KMS-11 (cell line): ENCODE measurements around the gene TFDP2.

ENCODE experiments used
- H2AFZ ChIP-seq: fragments of 200-600 bp; sonication (generic); 2 replicates; pipeline ENCODE4 v1.6.1; 2016; ENCODE audit warnings: antibody characterized with exemption, mixed run types, low read depth
- H3K27ac ChIP-seq: fragments of 200-600 bp; sonication (generic); 2 replicates; pipeline ENCODE4 v1.6.1; 2016; ENCODE audit warnings: mild to moderate bottlenecking, mixed run types
- H3K27me3 ChIP-seq: fragments of 200-600 bp; sonication (generic); 2 replicates; pipeline ENCODE4 v1.6.1; 2017; ENCODE audit warnings: mild to moderate bottlenecking, low read depth, mixed run types, moderate library complexity; ENCODE audit not compliant: insufficient read depth
- H3K36me3 ChIP-seq: fragments of 200-600 bp; sonication (generic); 2 replicates; pipeline ENCODE4 v1.6.1; 2017; ENCODE audit warnings: mild to moderate bottlenecking, mixed run types; ENCODE audit not compliant: insufficient read depth
- H3K4me1 ChIP-seq: fragments of 200-600 bp; sonication (generic); 2 replicates; pipeline ENCODE4 v1.6.1; 2016; ENCODE audit warnings: mild to moderate bottlenecking, low read depth, mixed run types; ENCODE audit not compliant: poor library complexity, severe bottlenecking
- H3K4me2 ChIP-seq: fragments of 200-600 bp; sonication (generic); 2 replicates; pipeline ENCODE4 v1.7.0; 2016; ENCODE audit warnings: mild to moderate bottlenecking, mixed run types
- H3K4me3 ChIP-seq: fragments of 200-600 bp; sonication (generic); IDR thresholded peaks from 2 replicates; pipeline ENCODE4 v1.6.1; 2017; ENCODE audit warnings: low read depth, low read length, mixed read lengths; ENCODE audit not compliant: insufficient read depth
- H3K79me2 ChIP-seq: fragments of 200-600 bp; sonication (generic); 2 replicates; pipeline ENCODE4 v1.6.1; 2016; ENCODE audit warnings: low read depth, mixed run types; ENCODE audit not compliant: insufficient read depth
- H3K9ac ChIP-seq: fragments of 200-600 bp; sonication (generic); 2 replicates; pipeline ENCODE4 v1.6.1; 2016; ENCODE audit warnings: mild to moderate bottlenecking, mixed run types
- H4K20me1 ChIP-seq: fragments of 200-600 bp; sonication (generic); 2 replicates; pipeline ENCODE4 v1.6.1; 2016; ENCODE audit warnings: mild to moderate bottlenecking, mixed run types; ENCODE audit not compliant: insufficient read depth
- TF ChIP-seq, protein P1 (sequence below): fragments of 200-600 bp; sonication (generic); conservative IDR thresholded peaks from 2 replicates; pipeline ENCODE4 v1.6.1; 2017; ENCODE audit warnings: low read depth, mild to moderate bottlenecking, antibody characterized with exemption, low read length, moderate library complexity, mixed read lengths

Gene TFDP2

DNA sequence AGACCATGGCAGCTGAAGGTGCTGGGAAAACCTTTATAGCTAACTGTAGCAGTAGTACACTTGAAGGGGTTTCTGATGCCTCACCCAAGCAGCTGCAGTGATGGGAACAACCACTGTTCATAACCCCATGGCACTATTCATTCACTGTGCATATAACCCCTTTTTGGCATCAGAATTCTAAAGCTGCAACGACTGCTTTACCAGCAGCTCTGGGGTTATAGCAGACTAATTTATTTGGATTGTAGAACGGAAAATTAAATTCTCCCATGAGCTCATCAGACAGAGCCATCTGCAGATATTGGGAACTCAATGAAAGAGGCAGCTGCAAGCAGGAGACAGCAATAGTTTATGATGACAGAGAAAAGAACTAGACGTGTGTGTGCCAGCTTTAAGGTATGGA is 28.6 kb downstream of the TFDP2 start:
- TF ChIP-seq, protein P1, sequence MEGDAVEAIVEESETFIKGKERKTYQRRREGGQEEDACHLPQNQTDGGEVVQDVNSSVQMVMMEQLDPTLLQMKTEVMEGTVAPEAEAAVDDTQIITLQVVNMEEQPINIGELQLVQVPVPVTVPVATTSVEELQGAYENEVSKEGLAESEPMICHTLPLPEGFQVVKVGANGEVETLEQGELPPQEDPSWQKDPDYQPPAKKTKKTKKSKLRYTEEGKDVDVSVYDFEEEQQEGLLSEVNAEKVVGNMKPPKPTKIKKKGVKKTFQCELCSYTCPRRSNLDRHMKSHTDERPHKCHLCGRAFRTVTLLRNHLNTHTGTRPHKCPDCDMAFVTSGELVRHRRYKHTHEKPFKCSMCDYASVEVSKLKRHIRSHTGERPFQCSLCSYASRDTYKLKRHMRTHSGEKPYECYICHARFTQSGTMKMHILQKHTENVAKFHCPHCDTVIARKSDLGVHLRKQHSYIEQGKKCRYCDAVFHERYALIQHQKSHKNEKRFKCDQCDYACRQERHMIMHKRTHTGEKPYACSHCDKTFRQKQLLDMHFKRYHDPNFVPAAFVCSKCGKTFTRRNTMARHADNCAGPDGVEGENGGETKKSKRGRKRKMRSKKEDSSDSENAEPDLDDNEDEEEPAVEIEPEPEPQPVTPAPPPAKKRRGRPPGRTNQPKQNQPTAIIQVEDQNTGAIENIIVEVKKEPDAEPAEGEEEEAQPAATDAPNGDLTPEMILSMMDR = no peak
- no peaks in the 10 kb centered on the region for H4K20me1 ChIP-seq

DNA sequence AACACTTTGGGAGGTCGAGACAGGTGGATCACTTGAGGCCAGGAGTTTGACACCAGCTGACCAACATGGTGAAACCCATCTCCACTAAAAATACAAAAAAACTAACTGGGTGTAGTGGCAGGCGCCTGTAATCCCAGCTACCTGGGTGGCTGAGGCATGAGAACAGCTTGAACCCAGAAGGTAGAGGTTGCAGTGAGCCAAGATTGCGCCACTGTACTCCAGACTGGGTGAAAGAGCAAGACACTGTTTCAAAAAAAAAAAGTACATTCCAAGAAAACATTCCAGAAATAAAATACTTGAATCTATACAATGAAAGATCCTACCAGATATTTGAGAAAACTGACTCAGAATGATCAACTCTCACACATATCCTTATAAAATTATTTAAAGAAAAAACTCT is 30.4 kb downstream of the TFDP2 start:
- no peaks in the 10 kb centered on the region for H4K20me1 ChIP-seq
- H3K36me3 ChIP-seq = no peaks in the 10 kb centered on the region
- H3K27me3 ChIP-seq = no peaks in the 10 kb centered on the region
- TF ChIP-seq, protein P1 = no peak
- H3K9ac ChIP-seq = no peak overlapping the region
- H3K4me2 ChIP-seq = no peak overlapping the region
- H3K27ac ChIP-seq = no peak overlapping the region
- no peak overlapping the region for H2AFZ ChIP-seq
- H3K4me1 ChIP-seq = peaks cover 33% of the 10 kb centered on the region
- no peak overlapping the region for H3K4me3 ChIP-seq
- no peaks in the 10 kb centered on the region; the same call in 1 of the 2 replicates for H3K79me2 ChIP-seq

More for the DNA sequence above, 28.6 kb downstream of the TFDP2 start:
- H3K36me3 ChIP-seq = no peaks in the 10 kb centered on the region
- no peaks in the 10 kb centered on the region; the same call in 1 of the 2 replicates for H3K79me2 ChIP-seq
- no peak overlapping the region for H3K9ac ChIP-seq
- no peaks in the 10 kb centered on the region for H3K27me3 ChIP-seq
- H3K4me3 ChIP-seq = no peak overlapping the region
- peaks cover 33% of the 10 kb centered on the region for H3K4me1 ChIP-seq
- no peak overlapping the region for H2AFZ ChIP-seq
- H3K27ac ChIP-seq = no peak overlapping the region
- no peak overlapping the region for H3K4me2 ChIP-seq

DNA sequence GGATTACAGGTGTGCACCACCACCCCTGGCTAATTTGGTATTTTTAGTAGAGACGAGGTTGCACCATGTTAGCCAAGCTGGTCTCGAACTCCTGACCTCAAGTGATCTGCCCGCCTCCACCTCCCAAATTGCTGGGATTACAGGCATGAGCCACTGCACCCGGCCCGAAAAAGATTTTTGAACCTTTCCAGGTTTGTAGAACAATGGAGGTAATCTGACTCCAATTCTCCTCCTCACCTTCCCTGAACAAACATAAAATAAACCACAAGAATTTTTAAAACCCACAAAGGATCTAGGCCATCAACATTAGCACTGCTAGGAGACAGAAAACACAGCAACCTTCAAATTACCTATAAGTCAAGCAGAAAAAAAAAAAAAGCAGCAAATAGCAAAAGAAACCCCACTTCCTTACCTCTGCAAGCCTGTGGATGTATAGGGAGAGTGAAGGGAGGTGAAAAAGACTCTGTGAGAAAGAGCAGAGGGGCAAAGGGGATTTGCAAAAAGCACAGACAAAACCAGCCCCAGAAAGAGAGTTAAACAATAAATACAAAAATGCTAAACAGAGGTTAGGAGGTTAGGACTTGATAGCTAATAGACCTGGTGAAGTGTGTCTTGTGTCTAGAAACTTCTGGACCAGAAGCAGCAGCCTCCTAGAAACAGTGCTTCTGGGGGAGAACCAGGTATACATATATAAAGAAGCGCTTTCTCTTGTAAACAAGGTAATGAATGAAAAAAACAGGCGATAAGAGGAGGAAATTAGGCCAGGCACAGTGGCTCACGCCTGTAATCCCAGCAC is 32.1 kb downstream of the TFDP2 start:
- H3K4me1 ChIP-seq = peaks cover 33% of the 10 kb centered on the region
- H2AFZ ChIP-seq = no peak overlapping the region
- H3K9ac ChIP-seq = peak overlapping the region; percentile 46
- no peaks in the 10 kb centered on the region for H3K36me3 ChIP-seq
- H3K4me2 ChIP-seq = peak overlapping the region; percentile 58
- H3K27ac ChIP-seq = peak overlapping the region; percentile 87
- no peaks in the 10 kb centered on the region; the same call in 1 of the 2 replicates for H3K79me2 ChIP-seq
- TF ChIP-seq, protein P1 = no peak
- no peaks in the 10 kb centered on the region for H3K27me3 ChIP-seq
- no peaks in the 10 kb centered on the region for H4K20me1 ChIP-seq
- no peak overlapping the region for H3K4me3 ChIP-seq

DNA sequence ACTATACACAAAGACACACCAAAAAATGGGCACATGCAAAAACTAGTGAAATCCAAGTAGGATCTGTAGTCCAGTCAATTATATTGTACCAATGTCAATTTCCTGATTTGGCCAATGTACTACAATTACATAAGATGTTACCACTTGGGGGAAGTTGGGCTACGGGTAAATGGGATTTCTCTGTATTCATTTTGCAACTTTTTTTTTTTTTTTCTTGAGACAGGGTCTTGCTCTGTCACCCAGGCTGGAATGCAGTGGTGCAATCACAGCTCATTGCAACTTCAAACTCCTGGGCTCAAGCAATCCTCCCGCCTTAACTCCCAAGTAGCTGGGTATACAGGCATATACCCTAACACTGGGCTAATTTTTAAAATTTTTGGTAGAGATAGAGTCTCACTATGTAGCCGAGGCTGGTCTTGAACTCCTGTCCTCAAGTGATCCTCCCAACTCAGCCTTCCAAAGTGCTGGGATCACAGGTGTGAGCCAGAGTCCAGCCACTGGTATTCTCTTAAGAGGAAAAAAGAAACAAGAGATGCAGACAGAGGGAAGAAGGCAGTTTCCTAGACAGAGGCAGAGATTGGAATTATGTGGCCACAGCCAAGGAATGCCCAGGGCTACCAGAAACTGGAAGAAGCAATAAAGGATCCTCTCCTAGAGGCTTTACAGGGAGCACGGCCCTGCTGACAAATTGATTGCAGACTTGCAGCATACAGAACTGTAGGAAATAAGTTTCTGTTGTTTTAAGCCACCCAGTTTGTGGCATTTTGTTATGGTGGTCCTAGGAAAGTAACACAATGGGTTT is 33.3 kb downstream of the TFDP2 start:
- H3K27ac ChIP-seq = peak overlapping the region; percentile 87; the same call in 1 of the 2 replicates
- H3K27me3 ChIP-seq = no peaks in the 10 kb centered on the region
- H3K36me3 ChIP-seq = no peaks in the 10 kb centered on the region
- TF ChIP-seq, protein P1 = no peak
- 0 out of 2 replicates have a peak overlapping the region, but pooled peaks have one; percentile 58 for H3K4me2 ChIP-seq
- no peak overlapping the region for H3K4me3 ChIP-seq
- no peaks in the 10 kb centered on the region for H4K20me1 ChIP-seq
- peaks cover 33% of the 10 kb centered on the region for H3K4me1 ChIP-seq
- no peak overlapping the region for H2AFZ ChIP-seq
- no peaks in the 10 kb centered on the region; the same call in 1 of the 2 replicates for H3K79me2 ChIP-seq
- H3K9ac ChIP-seq = no peak overlapping the region
